KMS-11 (cell line): ENCODE results near the gene GRM1.

Source experiments
- H2AFZ ChIP-seq: fragments of 200-600 bp; sonication (generic); 2 replicates; pipeline ENCODE4 v1.6.1; 2016; ENCODE audit warnings: antibody characterized with exemption, mixed run types, low read depth
- H3K27ac ChIP-seq: fragments of 200-600 bp; sonication (generic); 2 replicates; pipeline ENCODE4 v1.6.1; 2016; ENCODE audit warnings: mild to moderate bottlenecking, mixed run types
- H3K27me3 ChIP-seq: fragments of 200-600 bp; sonication (generic); 2 replicates; pipeline ENCODE4 v1.6.1; 2017; ENCODE audit warnings: mild to moderate bottlenecking, low read depth, mixed run types, moderate library complexity; ENCODE audit not compliant: insufficient read depth
- H3K36me3 ChIP-seq: fragments of 200-600 bp; sonication (generic); 2 replicates; pipeline ENCODE4 v1.6.1; 2017; ENCODE audit warnings: mild to moderate bottlenecking, mixed run types; ENCODE audit not compliant: insufficient read depth
- H3K4me1 ChIP-seq: fragments of 200-600 bp; sonication (generic); 2 replicates; pipeline ENCODE4 v1.6.1; 2016; ENCODE audit warnings: mild to moderate bottlenecking, low read depth, mixed run types; ENCODE audit not compliant: poor library complexity, severe bottlenecking
- H3K4me2 ChIP-seq: fragments of 200-600 bp; sonication (generic); 2 replicates; pipeline ENCODE4 v1.7.0; 2016; ENCODE audit warnings: mild to moderate bottlenecking, mixed run types
- H3K4me3 ChIP-seq: fragments of 200-600 bp; sonication (generic); IDR thresholded peaks from 2 replicates; pipeline ENCODE4 v1.6.1; 2017; ENCODE audit warnings: low read depth, low read length, mixed read lengths; ENCODE audit not compliant: insufficient read depth
- H3K79me2 ChIP-seq: fragments of 200-600 bp; sonication (generic); 2 replicates; pipeline ENCODE4 v1.6.1; 2016; ENCODE audit warnings: low read depth, mixed run types; ENCODE audit not compliant: insufficient read depth
- H3K9ac ChIP-seq: fragments of 200-600 bp; sonication (generic); 2 replicates; pipeline ENCODE4 v1.6.1; 2016; ENCODE audit warnings: mild to moderate bottlenecking, mixed run types
- H4K20me1 ChIP-seq: fragments of 200-600 bp; sonication (generic); 2 replicates; pipeline ENCODE4 v1.6.1; 2016; ENCODE audit warnings: mild to moderate bottlenecking, mixed run types; ENCODE audit not compliant: insufficient read depth
- TF ChIP-seq, protein P1 (sequence below): fragments of 200-600 bp; sonication (generic); conservative IDR thresholded peaks from 2 replicates; pipeline ENCODE4 v1.6.1; 2017; ENCODE audit warnings: low read depth, mild to moderate bottlenecking, antibody characterized with exemption, low read length, moderate library complexity, mixed read lengths

Gene GRM1

DNA sequence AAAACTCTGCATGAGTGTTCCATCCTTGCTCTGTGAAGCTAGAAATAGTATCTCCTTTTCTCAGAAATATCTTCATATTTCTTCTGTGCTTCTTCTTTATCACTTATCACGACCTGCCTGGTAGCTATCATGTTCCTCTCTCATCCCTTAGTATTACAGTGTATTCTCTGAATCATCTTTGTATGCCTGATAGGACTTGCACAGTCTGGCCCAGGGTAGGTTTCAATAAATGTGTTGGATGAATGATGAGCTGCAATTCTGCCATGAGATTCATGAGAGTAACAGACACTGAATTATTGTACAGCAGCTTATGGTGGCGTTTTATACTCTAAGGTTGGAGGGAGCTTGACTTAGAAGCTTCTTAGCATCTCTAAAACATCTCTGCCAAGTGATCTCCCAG, 66.6 kb downstream of the GRM1 start:
- no peaks in the 10 kb centered on the region for H3K4me1 ChIP-seq
- H3K4me2 ChIP-seq = no peak overlapping the region
- no peaks in the 10 kb centered on the region for H3K79me2 ChIP-seq
- TF ChIP-seq, protein P1, sequence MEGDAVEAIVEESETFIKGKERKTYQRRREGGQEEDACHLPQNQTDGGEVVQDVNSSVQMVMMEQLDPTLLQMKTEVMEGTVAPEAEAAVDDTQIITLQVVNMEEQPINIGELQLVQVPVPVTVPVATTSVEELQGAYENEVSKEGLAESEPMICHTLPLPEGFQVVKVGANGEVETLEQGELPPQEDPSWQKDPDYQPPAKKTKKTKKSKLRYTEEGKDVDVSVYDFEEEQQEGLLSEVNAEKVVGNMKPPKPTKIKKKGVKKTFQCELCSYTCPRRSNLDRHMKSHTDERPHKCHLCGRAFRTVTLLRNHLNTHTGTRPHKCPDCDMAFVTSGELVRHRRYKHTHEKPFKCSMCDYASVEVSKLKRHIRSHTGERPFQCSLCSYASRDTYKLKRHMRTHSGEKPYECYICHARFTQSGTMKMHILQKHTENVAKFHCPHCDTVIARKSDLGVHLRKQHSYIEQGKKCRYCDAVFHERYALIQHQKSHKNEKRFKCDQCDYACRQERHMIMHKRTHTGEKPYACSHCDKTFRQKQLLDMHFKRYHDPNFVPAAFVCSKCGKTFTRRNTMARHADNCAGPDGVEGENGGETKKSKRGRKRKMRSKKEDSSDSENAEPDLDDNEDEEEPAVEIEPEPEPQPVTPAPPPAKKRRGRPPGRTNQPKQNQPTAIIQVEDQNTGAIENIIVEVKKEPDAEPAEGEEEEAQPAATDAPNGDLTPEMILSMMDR = no peak
- H2AFZ ChIP-seq = no peak overlapping the region
- H3K27me3 ChIP-seq = no peaks in the 10 kb centered on the region
- no peak overlapping the region for H3K4me3 ChIP-seq
- no peak overlapping the region for H3K9ac ChIP-seq
- no peak overlapping the region for H3K27ac ChIP-seq
- H4K20me1 ChIP-seq = no peaks in the 10 kb centered on the region
- no peaks in the 10 kb centered on the region for H3K36me3 ChIP-seq

DNA sequence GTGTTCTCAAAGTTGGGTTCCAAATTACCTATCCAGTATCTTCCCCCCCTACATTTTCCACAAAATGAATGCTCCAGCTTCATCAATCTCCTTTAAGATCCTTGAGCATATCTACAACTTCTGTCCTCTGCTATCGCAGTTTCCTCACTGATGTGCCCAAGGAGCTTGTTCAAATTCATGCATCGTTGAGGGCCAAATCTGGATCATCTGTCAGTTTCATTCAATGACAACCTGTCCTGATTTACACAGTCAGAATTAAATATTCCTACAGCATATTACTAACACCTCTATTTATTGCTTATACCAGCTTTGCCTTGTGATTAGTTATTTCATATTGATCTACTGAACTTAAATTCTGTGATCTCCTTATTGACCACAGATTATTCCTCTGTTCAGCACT, 68.7 kb downstream of the GRM1 start:
- Histone ChIP-seq H3K79me2 (no peaks in the 10 kb centered on the region), H3K36me3 (no peaks in the 10 kb centered on the region), H3K27ac (no peak overlapping the region), H3K9ac (no peak overlapping the region), H3K4me3 (no peak overlapping the region), H3K4me2 (no peak overlapping the region), H2AFZ (no peak overlapping the region), H3K4me1 (no peaks in the 10 kb centered on the region), H4K20me1 (no peaks in the 10 kb centered on the region), H3K27me3 (no peaks in the 10 kb centered on the region)
- TF ChIP-seq, protein P1 = no peak

DNA sequence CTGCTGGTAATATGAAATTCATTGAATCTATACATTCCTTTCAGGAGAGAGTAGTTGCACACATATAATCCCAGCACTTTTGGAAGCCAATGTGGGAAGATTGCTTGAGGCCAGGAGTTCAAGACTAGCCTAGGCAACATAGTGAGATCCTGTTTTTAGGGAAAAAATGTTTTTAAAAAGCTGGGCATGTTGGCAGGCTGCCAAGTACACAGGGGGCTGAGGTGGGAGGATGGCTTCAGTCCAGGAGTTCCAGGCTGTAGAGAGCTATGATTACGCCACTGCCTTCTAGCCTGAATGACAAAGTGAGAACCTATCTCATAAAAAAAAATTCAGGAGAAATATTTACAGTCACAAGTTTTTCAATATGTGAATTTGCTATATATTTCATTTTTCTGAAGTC, 71.9 kb downstream of the GRM1 start:
- Histone ChIP-seq H3K36me3 (no peaks in the 10 kb centered on the region), H3K27ac (no peak overlapping the region), H2AFZ (no peak overlapping the region), H3K9ac (no peak overlapping the region), H3K79me2 (no peaks in the 10 kb centered on the region), H3K27me3 (no peaks in the 10 kb centered on the region), H4K20me1 (no peaks in the 10 kb centered on the region), H3K4me1 (no peaks in the 10 kb centered on the region), H3K4me3 (no peak overlapping the region), H3K4me2 (no peak overlapping the region)
- TF ChIP-seq, protein P1 = no peak

DNA sequence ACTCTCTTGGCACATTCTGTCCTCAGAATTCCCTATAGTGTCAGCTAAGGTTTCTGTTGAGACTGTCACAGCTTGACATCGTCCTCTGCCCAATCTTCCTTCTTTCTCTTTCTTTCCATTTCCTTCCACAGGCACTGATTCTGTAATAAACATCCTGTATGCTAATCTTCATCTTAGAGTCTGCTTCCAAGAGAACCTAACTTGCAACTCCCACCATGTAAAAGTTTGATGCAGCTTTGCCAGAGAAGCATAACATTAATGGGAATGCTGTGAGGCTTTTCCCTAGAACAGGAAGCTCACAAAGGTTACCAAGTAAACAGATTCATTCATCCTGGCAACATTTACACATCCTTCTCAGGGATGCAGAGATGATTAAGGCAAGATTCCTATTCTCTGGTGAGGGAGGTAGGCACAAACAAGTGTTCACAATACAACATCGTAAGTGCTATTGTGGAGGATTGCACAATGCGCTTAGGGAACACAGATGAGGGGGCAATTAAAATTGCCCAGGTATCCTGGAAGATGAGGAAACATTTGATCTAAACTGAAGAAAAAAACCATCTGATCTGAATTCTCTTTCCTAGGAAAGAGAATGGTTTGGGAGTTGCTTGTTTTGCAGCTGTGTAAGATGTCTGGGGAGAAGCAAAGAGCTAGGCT, 74.7 kb downstream of the GRM1 start:
- Histone ChIP-seq H3K4me2 (no peak overlapping the region), H3K4me3 (no peak overlapping the region), H3K79me2 (no peaks in the 10 kb centered on the region), H4K20me1 (no peaks in the 10 kb centered on the region), H2AFZ (no peak overlapping the region), H3K4me1 (no peaks in the 10 kb centered on the region), H3K9ac (no peak overlapping the region), H3K27me3 (no peaks in the 10 kb centered on the region), H3K36me3 (no peaks in the 10 kb centered on the region), H3K27ac (no peak overlapping the region)
- TF ChIP-seq, protein P1 = no peak
